GM21786 (cell line): Measurements from ENCODE around the gene AKT1S1.

Source experiments
- ATAC-seq: cut with Tn5 transposase; IDR thresholded peaks from one replicate; pipeline ENCODE4 v1.9.1; 2021; ENCODE audit not compliant: unreplicated experiment

AKT1S1 gene

DNA sequence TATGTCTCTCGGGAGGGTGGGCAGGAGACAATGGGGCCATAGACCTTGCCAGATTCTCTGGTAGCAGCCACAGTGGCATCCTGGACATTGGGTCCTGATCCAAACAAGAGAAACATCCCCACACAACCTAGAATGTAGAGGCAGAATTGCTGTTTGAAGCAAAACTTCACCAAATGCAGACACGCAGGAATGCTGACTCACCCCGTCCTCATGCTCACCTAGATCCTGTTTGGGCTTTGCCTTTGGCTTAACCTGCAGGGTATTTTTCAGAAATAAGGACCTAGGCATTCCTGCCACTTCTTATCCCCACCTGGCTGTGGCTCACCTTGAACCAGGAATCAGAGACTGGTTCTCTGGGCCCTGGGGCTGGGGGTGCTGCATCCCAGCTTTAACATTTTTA lies 7.6 kb upstream of the AKT1S1 start:
- no peak for ATAC-seq

DNA sequence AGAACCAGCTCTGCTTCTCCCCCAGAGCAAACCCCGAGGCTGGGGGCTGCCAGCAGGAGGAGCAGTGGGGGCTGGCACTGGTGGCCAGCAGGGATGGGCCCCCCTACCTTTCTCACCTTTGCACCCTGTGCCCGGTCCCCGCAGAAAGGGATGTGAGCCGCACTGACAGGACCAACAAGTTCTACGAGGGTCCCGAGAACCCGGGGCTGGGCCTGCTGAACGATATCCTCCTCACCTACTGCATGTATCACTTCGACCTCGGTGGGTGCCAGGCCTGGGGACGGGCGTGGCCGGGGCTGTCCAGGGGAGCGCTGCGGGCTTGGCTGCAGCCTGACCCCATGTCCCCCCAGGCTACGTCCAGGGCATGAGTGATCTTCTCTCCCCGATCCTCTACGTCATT lies 7.0 kb upstream of the AKT1S1 start:
- no peak for ATAC-seq

GRCh38 chr19:49883094-49883493 lies 5.9 kb upstream of the AKT1S1 start:
- no peak for ATAC-seq

DNA sequence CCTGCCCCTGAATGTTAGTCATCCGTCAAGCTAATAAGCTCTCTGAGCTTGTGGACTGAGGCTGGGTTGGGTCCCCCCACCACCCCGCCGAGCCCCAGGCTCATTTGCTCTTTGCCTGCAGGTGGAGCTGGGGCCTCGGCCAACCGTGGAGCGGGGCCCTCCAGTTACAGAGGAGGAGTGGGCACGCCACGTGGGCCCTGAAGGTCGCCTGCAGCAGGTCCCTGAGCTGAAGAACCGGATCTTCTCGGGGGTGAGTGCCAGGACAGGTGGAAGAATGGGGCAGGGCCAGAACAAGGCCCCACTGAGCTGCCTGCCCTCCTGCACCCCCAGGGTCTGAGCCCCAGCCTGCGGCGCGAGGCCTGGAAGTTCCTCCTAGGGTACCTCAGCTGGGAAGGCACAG lies 5.5 kb upstream of the AKT1S1 start:
- ATAC-seq = no peak

DNA sequence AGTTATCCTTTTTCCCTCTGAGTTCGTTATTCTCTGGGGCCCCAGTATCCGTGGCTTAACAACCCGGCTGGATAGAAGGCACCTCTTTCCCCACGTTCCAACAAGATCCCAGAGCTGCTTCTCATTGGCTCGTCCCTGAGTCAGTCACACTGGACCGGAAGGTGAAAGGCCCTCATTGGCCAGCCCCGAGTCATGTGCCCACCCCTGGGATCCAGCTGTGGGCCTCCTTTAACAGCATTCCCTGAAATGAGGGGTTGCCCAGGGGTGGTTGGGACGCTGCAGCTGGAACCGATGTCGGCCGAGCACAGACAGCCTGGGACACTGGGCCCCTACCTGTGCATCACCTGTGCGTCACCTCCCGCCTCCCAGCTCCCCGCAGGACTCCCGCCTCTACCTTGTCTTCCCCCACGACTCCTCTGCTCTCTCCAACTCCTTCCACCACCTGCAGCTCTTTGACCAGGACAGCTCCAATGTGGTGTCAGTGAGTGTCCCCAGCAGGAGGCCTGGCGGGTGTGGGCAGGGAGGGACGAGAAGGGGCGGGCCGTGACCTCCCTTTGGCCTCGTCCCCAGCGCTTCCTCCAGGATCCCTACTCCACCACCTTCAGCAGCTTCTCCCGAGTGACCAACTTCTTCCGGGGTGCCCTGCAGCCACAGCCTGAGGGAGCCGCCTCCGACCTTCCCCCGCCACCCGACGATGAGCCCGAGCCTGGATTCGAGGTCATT lies 4.7 kb upstream of the AKT1S1 start:
- no peak for ATAC-seq

GRCh38 chr19:49881186-49881585 lies 4.0 kb upstream of the AKT1S1 start:
- ATAC-seq = no peak

DNA sequence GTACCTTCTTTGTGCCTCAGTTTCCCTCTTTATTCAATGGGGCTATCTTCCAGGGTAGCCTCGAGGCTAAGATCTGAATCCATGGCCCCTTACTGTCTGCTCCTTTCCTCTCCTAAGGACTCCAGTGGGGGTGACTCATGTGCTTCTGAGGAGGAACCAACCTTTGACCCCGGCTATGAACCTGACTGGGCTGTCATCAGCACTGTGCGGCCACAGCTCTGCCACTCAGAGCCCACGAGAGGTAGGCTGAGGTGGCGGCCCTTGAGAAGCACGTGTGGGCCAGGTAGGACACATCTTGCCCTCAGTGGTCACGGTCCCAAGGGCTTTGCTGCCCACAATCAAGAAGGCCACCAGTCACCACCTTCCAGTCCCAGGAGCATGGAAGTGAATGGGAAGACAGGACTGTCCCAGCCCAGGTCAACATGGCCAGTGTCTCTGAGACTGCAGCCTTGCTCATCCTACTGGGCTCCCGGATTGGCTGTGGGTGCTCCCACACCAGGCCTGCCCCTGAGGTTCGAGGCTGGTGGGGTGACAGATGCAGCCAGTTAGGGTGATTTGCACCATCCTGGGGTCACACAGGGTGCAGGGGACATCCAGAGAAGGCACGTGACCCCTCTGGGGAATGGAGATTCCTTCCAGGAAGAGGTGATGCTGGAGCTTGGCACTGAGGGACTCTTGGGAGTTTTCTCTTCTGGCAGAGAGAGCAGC lies 3.2 kb upstream of the AKT1S1 start:
- ATAC-seq = no peak

- no peak for ATAC-seq
These were observed 2.2 kb upstream of the AKT1S1 start for GRCh38 chr19:49879243-49879963.

GRCh38 chr19:49878744-49879070 lies 1.6 kb upstream of the AKT1S1 start:
- no peak for ATAC-seq

DNA sequence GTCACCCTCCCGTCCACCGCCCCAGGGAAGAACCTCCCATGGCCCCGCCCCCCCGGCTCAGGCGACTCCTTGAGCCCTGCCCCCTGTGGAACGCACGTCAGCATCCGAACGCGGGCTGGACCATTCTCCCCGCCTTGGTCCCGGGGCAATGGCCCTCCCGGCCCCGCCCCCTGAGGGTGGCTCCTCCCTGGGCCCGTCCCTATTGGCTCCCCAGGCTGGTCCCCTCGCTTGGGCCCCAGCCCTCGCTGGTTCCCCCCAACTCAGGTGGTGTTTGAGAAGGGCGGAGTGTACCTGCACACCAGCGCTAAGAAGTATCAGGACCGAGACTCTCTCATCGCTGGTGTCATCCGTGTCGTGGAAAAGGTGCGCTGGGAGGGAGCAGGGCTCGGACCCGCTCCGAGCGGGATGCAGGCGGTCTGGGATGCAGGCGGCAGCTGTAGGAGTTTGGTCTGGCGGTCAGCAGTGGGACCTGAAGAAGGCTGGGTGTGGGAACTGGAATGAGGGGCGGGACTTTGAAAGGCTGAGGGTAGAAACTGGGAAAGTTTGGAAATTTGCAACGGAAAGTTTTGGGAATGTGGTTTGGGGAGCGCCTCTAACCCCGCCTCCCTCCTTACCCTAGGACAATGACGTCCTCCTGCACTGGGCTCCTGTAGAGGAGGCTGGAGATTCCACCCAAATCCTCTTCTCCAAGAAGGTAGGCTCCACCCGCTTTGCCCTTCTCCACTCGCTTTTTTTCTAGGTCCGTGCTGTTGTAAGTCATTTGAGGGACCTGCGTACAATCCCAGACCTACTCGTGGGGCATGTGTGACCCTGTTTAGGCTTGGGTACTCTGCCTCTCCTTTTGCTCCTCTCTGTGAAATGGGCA lies 956 bp upstream of the AKT1S1 start:
- ATAC-seq = peak; percentile 49

GRCh38 chr19:49876422-49877019 lies 634 bp downstream of the AKT1S1 start:
- ATAC-seq = peak; percentile 45

DNA sequence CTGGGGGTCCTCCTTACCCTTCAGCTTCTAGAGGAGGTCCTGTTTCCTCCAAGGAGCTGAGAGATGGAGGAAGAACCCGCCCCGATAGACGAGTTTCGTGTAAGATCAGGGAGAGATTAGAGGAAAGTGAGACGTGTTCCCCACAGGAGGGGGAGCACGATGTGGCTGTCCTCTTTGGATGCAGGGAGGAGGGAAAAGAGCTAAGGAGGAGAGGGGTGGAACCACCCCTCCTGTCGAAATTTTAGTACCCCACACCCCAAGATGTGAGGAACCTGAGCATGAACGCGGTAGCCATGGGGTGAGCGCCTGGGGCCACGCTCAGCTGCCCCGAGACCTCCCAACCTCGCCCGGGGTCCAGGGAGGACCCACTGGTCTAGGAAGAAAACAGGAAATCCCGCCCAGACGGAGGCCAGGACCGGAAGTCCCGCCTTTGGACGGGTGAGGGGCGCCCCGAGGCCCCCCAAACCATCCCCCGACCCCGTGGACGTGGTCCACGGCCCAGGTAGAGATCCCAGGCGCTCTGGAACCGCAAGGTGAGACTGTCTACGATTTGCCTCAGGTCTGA lies 1.2 kb downstream of the AKT1S1 start:
- ATAC-seq = no peak

DNA sequence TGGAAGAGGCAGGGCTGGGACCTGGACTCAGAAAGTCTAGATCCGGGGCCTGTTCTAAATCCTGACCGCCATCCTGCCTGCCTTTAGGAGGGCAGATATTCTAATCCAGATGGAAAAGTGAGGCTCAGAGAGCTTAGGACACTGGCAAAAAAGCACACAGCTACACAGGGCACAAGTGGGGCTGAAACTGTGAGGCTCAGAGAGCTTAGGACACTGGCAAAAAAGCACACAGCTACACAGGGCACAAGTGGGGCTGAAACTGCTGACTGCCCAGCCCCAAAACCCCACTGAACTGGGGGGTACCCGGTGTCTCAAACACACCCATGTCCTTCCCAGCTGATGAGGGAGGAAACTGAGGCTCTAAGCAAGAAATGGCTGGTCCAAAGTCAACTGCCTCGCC lies 2.0 kb downstream of the AKT1S1 start:
- ATAC-seq = no peak

DNA sequence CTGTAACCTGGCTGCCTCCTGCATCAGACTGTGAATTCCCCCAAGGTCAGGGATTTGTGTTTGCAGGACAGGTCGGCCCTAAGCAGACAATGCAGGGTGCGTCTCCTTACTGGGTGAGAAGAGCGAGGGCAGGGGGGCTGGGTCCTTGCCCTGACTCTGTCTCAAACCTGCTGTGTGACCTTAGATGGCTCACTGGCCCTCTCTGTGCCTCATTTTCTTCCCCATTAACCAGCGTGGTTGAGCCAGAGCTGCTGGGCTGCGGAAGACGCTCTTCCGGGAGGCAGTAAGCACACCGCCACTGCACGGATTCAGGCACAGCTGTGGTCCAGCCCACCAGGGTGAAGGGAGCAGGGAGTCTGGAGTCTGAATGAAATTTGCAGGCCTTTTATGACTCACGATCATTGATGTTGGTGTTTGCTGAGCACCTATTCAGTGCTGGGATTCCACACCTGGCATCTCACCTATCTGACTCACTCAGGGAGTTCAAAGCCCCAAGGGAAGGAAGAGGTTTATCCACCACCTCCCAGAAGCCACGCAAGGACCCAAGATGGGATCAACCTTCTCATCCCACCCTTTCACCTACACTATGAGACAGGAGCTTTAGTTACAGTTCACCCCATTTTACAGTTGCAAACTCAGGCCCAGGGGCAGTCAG lies 2.5 kb downstream of the AKT1S1 start:
- ATAC-seq = no peak

- no peak for ATAC-seq
These were observed 3.3 kb downstream of the AKT1S1 start for GRCh38 chr19:49873834-49874233.

DNA sequence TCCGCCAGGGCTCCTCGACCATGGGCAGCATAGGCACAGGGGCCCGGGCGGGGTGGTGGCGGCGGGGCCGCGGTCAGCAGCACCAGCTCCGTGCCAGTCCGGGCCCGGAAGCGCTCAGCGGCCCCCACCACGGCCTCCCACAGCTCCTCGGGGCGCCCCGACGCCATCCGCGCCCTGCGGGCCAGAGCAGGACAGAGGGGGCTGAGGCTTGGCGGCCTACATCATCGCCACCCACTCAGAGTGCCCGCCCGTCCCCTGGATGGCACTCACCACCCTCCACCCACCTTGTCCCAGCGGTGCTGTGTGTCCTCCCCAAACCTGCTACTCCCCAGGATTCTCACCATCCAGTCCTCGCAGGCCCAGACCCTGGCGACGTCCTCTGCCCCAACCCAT lies 4.0 kb downstream of the AKT1S1 start:
- no peak for ATAC-seq

DNA sequence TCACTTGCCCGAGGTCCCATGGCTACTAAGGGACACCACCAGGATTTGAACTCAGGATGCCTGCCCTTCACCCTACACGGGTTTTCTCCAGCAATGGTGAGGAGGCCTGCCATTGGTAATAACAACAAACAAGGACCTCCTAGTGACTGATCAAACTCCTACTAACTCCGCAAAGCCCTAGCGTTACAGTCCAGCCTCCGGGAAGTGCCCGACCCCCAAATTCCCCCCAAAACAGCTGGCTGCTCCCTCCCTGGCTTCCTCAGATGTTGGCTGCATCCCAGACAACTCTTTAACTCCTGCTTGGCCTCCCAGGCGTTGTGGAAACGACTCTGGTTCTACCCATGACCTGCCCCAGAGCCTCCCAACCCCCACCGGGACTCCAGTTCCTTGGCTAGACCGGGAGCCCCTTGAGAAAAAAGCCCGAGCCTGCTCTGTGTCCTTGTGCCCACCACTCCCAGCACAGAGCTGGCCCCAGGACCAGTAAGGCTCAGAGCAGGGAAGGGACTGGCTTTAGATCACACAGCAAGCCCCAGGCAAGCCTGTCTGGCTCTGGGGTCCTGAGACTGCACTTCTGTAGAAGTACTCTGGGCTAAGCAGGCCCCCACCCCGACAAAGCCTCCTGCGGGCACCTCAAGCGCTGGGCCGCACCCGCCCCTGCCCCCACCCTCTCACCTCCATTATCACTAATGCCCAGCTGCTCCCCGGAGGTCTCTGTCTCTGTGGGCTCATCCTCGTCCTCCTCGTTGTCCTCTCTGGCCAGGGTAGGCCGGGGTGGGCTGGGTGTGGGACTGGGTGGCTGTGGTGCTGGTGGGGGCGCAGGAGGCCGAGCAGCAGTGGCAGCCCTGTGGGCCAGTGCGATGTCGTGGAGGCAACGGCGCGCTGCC lies 4.7 kb downstream of the AKT1S1 start:
- ATAC-seq = no peak

GRCh38 chr19:49871349-49871985 lies 5.7 kb downstream of the AKT1S1 start:
- ATAC-seq = no peak
